Ishikawa (cell line): Measurements from ENCODE around the gene SDK2.

ENCODE experiments used
- CEBPB ChIP-seq: IDR thresholded peaks from 2 replicates; pipeline ENCODE4 v1.6.1; 2012
- CREB1 ChIP-seq: IDR thresholded peaks from 2 replicates; pipeline ENCODE4 v1.6.1; 2012; ENCODE audit warnings: low read depth
- EGR1 ChIP-seq: IDR thresholded peaks from 2 replicates; pipeline ENCODE4 v1.6.1; 2012
- FOXM1 ChIP-seq: IDR thresholded peaks from 2 replicates; pipeline ENCODE4 v1.6.1; 2012; ENCODE audit warnings: low read depth, borderline replicate concordance
- MAX ChIP-seq: IDR thresholded peaks from 2 replicates; pipeline ENCODE4 v1.6.1; 2012
- NFIC ChIP-seq: IDR thresholded peaks from 2 replicates; pipeline ENCODE4 v1.6.1; 2012
- RAD21 ChIP-seq: IDR thresholded peaks from 2 replicates; pipeline ENCODE4 v1.6.1; 2012; ENCODE audit warnings: low read depth
- REST ChIP-seq: IDR thresholded peaks from 2 replicates; pipeline ENCODE4 v1.6.1; 2012; ENCODE audit warnings: low read depth, mild to moderate bottlenecking
- TAF1 ChIP-seq: IDR thresholded peaks from 2 replicates; pipeline ENCODE4 v1.6.1; 2012; ENCODE audit warnings: low read depth, mild to moderate bottlenecking
- TCF12 ChIP-seq: IDR thresholded peaks from 2 replicates; pipeline ENCODE4 v1.6.1; 2012; ENCODE audit warnings: low read depth
- TEAD4 ChIP-seq: IDR thresholded peaks from 2 replicates; pipeline ENCODE4 v1.6.1; 2012
- USF1 ChIP-seq: IDR thresholded peaks from 2 replicates; pipeline ENCODE4 v1.6.1; 2012
- YY1 ChIP-seq: IDR thresholded peaks from 2 replicates; pipeline ENCODE4 v1.6.1; 2012; ENCODE audit warnings: low read depth
- ZBTB7A ChIP-seq: IDR thresholded peaks from 2 replicates; pipeline ENCODE4 v1.6.1; 2012; ENCODE audit warnings: low read depth

The SDK2 gene

GRCh38 chr17:73380439-73381106 lies 263.7 kb downstream of the SDK2 start:
- TF ChIP-seq TCF12 (no peak), MAX (no peak), FOXM1 (no peak), CREB1 (no peak), ZBTB7A (no peak), YY1 (no peak), TAF1 (no peak), CEBPB (no peak), TEAD4 (no peak)

GRCh38 chr17:73379826-73380225 lies 264.4 kb downstream of the SDK2 start:
- TF ChIP-seq TCF12 (no peak), FOXM1 (no peak), CREB1 (no peak)

- TF ChIP-seq CEBPB (no peak), TAF1 (no peak), EGR1 (no peak), MAX (no peak), TEAD4 (no peak), REST (no peak), TCF12 (no peak), RAD21 (no peak)
Measured at GRCh38 chr17:73378974-73379470, 265.2 kb downstream of the SDK2 start.

GRCh38 chr17:73376636-73377035 lies 267.6 kb downstream of the SDK2 start:
- TF ChIP-seq USF1: no peak
- no peak for TF ChIP-seq ZBTB7A
- no peak for TF ChIP-seq YY1
- no peak for TF ChIP-seq EGR1
- TF ChIP-seq MAX: no peak

GRCh38 chr17:73376152-73376551 lies 268.1 kb downstream of the SDK2 start:
- TF ChIP-seq CREB1 (no peak), NFIC (no peak), MAX (no peak), CEBPB (no peak), RAD21 (no peak), USF1 (no peak), TCF12 (no peak), TAF1 (no peak), FOXM1 (no peak), YY1 (no peak), EGR1 (no peak)

- TF ChIP-seq NFIC (no peak), REST (no peak), USF1 (no peak)
Measured at GRCh38 chr17:73371836-73372235, 272.4 kb downstream of the SDK2 start.
